HL-60 (cell line): ENCODE results near the gene MYO3B.

ENCODE experiments used
- DNase-seq, 2 experiments: peaks; one replicate each; pipeline ENCODE4 v3.0.0-alpha.2; 2010 to 2020; ENCODE audit warnings: low read depth in 1 of 2, low spot score in 1 of 2
- H3K27ac ChIP-seq: fragments of 250-450 bp; sonication (Bioruptor Pico); replicated peaks from 2 replicates; pipeline ENCODE4 v1.5.1; 2020; ENCODE audit warnings: mild to moderate bottlenecking, moderate library complexity
- H3K27me3 ChIP-seq: fragments of 250-450 bp; sonication (Bioruptor Pico); 2 replicates; pipeline ENCODE4 v1.5.1; 2021; ENCODE audit warnings: mild to moderate bottlenecking, moderate library complexity; ENCODE audit not compliant: insufficient read depth, poor library complexity, severe bottlenecking
- H3K4me3 ChIP-seq: replicated peaks from 2 replicates; pipeline ENCODE4 v1.5.1; 2011; ENCODE audit warnings: mild to moderate bottlenecking, control low read depth, low read length; ENCODE audit not compliant: insufficient read depth
- CTCF ChIP-seq: IDR thresholded peaks from one replicate; pipeline ENCODE4 v1.5.1; 2011; ENCODE audit warnings: low read length, control low read depth, inconsistent platforms; ENCODE audit not compliant: insufficient read depth
- GABPA ChIP-seq: IDR thresholded peaks from 2 replicates; pipeline ENCODE4 v1.6.1; 2012; ENCODE audit warnings: low read depth
- POLR2AphosphoS5 ChIP-seq: IDR thresholded peaks from 2 replicates; pipeline ENCODE4 v1.6.1; 2012; ENCODE audit warnings: low read depth
- REST ChIP-seq: IDR thresholded peaks from 2 replicates; pipeline ENCODE4 v1.6.1; 2012; ENCODE audit warnings: low read depth; ENCODE audit not compliant: insufficient replicate concordance
- SPI1 ChIP-seq: IDR thresholded peaks from 2 replicates; pipeline ENCODE4 v1.6.1; 2012; ENCODE audit warnings: low read depth, mild to moderate bottlenecking, borderline replicate concordance

MYO3B gene

GRCh38 chr2:170218931-170219330 lies 41.0 kb downstream of the MYO3B start:
- Histone ChIP-seq H3K4me3 (no peak overlapping the region), H3K27ac (no peak overlapping the region), H3K27me3 (no peaks in the 10 kb centered on the region)
- TF ChIP-seq POLR2AphosphoS5: no peak
- no peak for TF ChIP-seq SPI1
- no peak for TF ChIP-seq CTCF
- TF ChIP-seq REST: no peak
- no peak for TF ChIP-seq GABPA
- no peak for DNase-seq

GRCh38 chr2:170221317-170222288 lies 43.7 kb downstream of the MYO3B start:
- no peak overlapping the region for H3K27ac ChIP-seq
- no peak for DNase-seq
- H3K4me3 ChIP-seq: no peak overlapping the region
- TF ChIP-seq GABPA (no peak), POLR2AphosphoS5 (no peak), SPI1 (no peak), REST (no peak), CTCF (no peak)
- peaks cover 3% of the 10 kb centered on the region for H3K27me3 ChIP-seq

GRCh38 chr2:170222298-170222697 lies 44.4 kb downstream of the MYO3B start:
- TF ChIP-seq POLR2AphosphoS5 (no peak), SPI1 (no peak), GABPA (no peak)
- Histone ChIP-seq H3K27me3 (peaks cover 3% of the 10 kb centered on the region), H3K27ac (no peak overlapping the region), H3K4me3 (no peak overlapping the region)
- no peak for DNase-seq

- no peak overlapping the region for H3K27ac ChIP-seq
- TF ChIP-seq SPI1: no peak
- no peak for TF ChIP-seq CTCF
- no peak for TF ChIP-seq GABPA
- DNase-seq: no peak
- H3K27me3 ChIP-seq: peaks cover 3% of the 10 kb centered on the region
- H3K4me3 ChIP-seq: no peak overlapping the region
Observed at GRCh38 chr2:170222842-170223241, 44.9 kb downstream of the MYO3B start.
